HG03460 (cell line): Measurements from ENCODE around the gene TMCC3.

Experiments used
- ATAC-seq: cut with Tn5 transposase; IDR thresholded peaks from one replicate; pipeline ENCODE4 v1.9.1; 2021; ENCODE audit not compliant: unreplicated experiment

Gene TMCC3

GRCh38 chr12:94536040-94536965 lies 114.1 kb downstream of the TMCC3 start:
- ATAC-seq: no peak

GRCh38 chr12:94535510-94535921 lies 114.8 kb downstream of the TMCC3 start:
- ATAC-seq: no peak

GRCh38 chr12:94534774-94535509 lies 115.4 kb downstream of the TMCC3 start:
- no peak for ATAC-seq

GRCh38 chr12:94534278-94534677 lies 116.1 kb downstream of the TMCC3 start:
- ATAC-seq: no peak

- ATAC-seq: no peak
These were observed 117.6 kb downstream of the TMCC3 start for GRCh38 chr12:94532490-94533422.

- no peak for ATAC-seq
These were observed 119.1 kb downstream of the TMCC3 start for GRCh38 chr12:94531196-94531720.

- no peak for ATAC-seq
These were observed 124.4 kb downstream of the TMCC3 start for GRCh38 chr12:94525951-94526350.
